Caki2 (cell line): ENCODE results near the gene PSTPIP1. TPM values are rescaled to one million over a fixed set of nuclear protein-coding genes. Genes with fewer than 3 reads are reported as not detected.
"Not testable (repeated sequence)": the region's sequence is repeated elsewhere in the genome, so short reads cannot be mapped to it uniquely, and the experiment has no call there.

Experiments
- DNase-seq: peaks from one replicate; pipeline ENCODE4 v3.0.0-alpha.2; 2015; ENCODE audit warnings: low read depth
- in situ Hi-C: cut with HindIII; loops from 2 replicates; pipeline ENCODE4 v1.10.0; 2016; ENCODE audit warnings: low sequenced_read_pairs, low pct_unique_long_range_greater_than_20kb, mixed read lengths
- total RNA-seq: library from RNA; depleted of rRNA; stranded (reverse); fragments of >200 nt; shearing (Covaris generic); gene quantifications from 2 replicates; pipeline ENCODE4 v1.2.3, GENCODE V29; 2014; ENCODE audit warnings: low replicate concordance; rRNA removed

The PSTPIP1 gene
- not detected in 2 replicates for total RNA-seq

GRCh38 chr15:76994971-76995945 lies at the start of gene PSTPIP1:
Gene PSTPIP1, plus strand, starts transcription at chr15:76995126. Its CDS starts 448 bp downstream, at chr15:76995574.
- DNase-seq, result no peak
- in situ Hi-C loops, result no loop called here

DNA sequence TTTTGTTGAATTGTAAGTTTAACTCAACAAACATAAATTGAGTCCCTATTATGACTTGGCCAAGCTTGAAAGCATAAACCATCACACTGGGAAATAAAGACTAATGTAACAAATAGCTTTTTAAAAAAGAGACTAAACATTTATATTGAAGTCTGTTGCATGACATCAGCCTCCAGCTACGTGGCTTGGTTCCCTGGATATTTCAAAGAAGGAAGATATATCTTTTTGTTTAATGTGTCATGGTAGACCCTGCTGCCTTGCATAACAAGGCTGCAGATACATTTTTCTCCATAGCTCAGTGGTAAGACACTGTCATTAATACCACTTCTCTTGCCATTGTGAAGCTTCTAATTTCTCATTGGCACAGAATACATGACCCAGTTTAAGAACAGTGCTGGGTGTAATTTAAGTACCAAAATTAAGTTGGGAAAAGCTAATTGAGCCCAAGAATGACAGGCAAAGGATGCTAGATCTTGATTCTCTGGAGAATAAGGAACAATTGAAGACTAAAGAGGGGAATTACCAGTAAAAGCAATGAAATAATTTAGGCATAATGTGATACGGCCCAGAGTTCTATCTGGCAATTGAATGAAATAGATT lies 49.3 kb upstream of the PSTPIP1 start:
- DNase-seq, result no peak
- in situ Hi-C loops, result no loop called here

DNA sequence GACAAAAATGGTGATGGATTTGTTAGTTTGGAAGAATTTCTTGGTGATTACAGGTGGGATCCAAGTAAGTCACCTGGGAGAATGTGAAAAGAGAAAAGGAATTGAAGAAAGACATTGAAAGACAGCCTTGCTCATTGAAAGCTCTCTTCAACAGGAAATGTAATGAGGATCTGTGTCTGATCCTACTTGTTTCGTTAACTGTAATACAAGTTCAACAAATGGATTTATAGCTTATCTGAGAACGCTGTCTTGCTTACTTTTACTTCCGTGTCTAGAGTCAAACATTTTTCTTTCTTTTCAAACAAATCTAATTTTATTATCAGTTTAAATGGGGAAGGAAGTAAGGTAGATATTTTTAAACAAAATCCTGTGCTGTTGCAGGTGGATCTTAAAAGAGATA lies 47.5 kb upstream of the PSTPIP1 start:
- DNase-seq, result no peak
- in situ Hi-C loops, result no loop called here

DNA sequence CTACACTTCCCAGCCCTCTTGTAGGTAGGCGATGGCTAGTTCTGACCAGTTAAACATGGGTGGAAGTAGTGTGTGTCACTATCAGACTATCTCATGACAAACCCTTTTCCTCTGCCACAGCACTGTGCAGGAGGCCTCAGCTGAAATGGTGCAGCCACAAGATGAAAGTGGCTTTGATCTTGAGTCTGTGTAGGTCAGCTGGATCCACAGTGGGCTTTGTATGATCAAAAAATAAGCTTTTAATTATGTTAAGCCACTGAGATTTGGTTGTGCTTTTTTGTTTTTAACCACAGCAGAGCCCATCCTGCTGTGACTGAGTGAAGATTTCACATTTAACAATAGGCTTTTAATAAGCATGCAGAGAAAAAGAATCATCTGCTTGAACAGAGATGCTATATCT lies 43.7 kb upstream of the PSTPIP1 start:
- in situ Hi-C loops, result no loop called here
- no peak for DNase-seq

- no peak for DNase-seq
- in situ Hi-C loops, result no loop called here
Measured at GRCh38 chr15:76953913-76954312, 41.0 kb upstream of the PSTPIP1 start.

- in situ Hi-C loops, result no loop called here
- peak; percentile 19 for DNase-seq
Measured at GRCh38 chr15:76954744-76955143, 40.2 kb upstream of the PSTPIP1 start.

DNA sequence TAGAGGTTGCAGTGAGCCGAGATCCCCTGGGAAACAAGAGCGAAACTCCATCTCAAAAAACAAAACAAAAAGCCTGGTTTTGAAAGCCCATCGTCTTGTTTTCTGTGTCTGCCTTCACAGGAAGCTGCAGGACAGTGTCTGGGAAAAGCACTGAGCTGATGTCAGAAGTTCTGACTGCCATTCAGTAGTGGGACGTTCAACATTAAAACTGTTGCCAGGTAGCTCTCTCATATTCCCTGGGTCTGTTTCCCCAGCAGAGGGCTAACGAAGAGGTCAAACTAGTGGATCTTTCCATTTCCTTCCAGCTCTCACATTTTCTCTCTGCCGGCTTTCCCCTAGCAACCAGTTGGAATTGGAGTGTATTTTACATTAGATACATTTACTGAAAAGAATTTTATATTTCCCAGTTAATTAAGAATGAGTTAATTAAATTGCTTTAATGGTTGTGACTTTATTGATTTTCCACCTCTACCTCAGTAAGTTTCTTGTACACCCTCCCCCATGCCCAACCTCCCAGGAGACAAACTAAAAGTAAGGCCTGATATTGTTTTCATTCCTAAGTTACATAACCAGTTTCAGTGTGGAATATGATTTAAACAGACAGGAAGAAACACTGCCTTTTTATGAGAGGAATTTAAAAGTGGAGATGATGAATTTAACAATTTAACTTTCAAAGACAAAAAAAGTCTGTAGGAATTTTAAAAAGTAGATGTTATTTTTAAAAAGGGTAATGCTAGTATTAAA lies 33.5 kb upstream of the PSTPIP1 start:
- in situ Hi-C loops, result no loop called here
- no peak for DNase-seq

GRCh38 chr15:76962337-76963013 lies 32.5 kb upstream of the PSTPIP1 start:
- in situ Hi-C loops, result no loop called here
- DNase-seq, result no peak

DNA sequence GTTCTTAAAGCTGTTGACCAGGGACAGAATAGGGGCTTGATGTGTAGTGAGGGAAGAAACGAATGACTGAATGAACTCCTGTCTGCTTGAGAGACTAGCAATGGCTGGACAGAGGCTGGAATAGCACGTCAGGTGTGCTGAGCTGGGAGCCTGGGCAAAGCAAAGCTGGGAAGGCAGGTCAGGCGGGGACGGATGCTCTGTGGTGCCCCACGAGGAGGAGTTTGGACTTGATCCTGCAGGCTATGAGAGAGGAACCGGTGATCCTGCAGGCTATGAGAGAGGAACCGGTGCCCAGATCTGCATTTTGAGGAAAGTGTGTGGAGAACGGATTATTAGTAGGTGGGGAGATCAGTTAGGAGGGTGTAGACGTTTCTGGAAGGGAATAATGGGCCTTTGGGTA lies 31.3 kb upstream of the PSTPIP1 start:
- in situ Hi-C loops, result no loop called here
- no peak for DNase-seq

GRCh38 chr15:76964157-76964556 lies 30.8 kb upstream of the PSTPIP1 start:
- DNase-seq, result no peak
- in situ Hi-C loops, result no loop called here

- DNase-seq, in situ Hi-C loops: not testable (repeated sequence)
Measured at GRCh38 chr15:76966051-76966450, 28.9 kb upstream of the PSTPIP1 start.

DNA sequence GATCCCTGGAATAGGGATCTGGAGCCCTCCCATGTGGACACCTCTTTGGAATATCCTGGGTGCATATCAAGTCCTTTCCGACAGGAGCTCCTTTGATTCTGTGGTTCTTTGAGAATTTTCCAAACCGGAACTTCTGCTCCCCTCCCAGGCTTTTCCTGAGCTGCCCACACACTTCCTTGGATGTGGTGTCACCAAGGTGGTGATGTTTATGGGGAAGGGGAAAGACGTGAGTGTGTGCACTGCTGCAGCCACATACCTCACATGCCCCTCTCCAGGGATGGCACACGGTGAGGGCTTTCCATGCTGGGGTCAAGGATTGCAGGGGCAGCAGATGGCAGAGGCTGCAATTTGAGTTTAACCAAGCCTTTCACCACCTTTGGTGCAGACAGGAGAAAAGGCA lies 27.9 kb upstream of the PSTPIP1 start:
- no peak for DNase-seq
- in situ Hi-C loops, result no loop called here

DNA sequence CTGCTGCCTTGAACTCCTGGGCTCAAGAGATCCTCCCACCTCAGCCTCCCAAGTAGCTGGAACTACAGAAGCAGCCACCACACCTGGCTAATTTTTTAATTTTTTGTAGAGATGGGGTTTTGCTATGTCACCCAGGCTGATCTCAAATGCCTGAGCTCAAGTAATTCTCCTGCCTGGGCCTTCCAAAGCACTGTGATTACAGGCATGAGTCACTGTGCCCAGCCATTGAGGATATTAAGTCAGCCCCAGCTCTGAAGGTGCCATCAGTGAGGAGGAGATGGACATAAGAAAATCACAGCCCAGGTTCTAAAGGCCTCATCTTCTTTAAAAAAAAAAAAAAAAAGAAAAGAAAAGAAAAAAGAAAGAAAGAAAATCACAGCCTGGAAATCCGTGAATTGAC lies 26.6 kb upstream of the PSTPIP1 start:
- no peak for DNase-seq
- in situ Hi-C loops, result no loop called here

DNA sequence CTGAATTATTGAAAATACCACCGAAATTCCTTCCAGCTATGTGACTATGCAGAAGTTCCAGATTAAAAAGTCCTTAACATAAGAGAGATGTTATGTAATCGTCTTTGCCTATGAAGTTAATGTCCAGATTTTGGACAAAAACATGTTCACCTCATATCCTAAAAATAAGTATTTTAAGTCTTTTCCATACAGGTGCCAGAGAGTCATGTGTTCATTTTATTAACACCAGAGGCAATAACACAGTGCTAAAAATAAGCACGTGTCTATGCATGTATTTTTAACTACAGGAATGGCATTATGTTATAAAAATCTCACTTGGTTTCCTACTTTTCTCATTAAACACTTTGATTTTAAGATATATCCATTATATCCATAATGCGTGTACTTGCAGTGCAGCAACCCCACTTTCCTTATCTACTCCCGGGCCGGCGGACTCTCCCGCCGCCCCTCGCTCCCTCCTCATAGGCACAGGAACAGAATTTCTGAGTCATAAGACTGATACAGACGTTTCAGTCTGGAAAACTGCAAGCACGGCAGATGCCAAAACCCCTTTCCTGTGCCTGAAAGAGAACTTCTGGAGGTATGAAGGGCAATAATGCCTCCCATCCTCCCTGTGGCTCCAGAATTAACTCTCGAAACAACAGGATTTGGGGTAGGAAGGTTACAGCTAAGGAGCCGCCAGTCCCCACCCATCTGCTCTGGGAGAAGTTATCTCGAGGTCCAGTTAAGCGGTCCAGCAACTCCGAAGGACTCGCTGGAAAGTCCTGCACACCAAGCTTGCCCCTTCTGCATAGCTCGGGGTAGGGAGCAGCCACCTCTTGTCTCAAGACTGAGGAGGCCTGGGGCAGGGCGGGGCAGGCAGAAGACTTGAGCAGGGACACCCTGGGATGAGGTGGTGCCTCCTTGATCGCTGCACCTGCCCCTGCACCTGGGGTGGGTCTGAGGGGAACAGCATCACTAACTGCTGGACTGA lies 22.3 kb upstream of the PSTPIP1 start:
- in situ Hi-C loops, result no loop called here
- DNase-seq, result no peak

GRCh38 chr15:76973362-76973743 lies 21.6 kb upstream of the PSTPIP1 start:
- no peak for DNase-seq
- in situ Hi-C loops, result no loop called here

GRCh38 chr15:76973906-76974305 lies 21.0 kb upstream of the PSTPIP1 start:
- DNase-seq, result no peak
- in situ Hi-C loops, result no loop called here

GRCh38 chr15:76974456-76975036 lies 20.4 kb upstream of the PSTPIP1 start:
- no peak for DNase-seq
- in situ Hi-C loops, result no loop called here
